ENCODE measurements around the gene RIPOR2. TPM values are rescaled to one million over a fixed set of nuclear protein-coding genes. Genes with fewer than 3 reads are reported as not detected.

Gene RIPOR2
- total RNA-seq, 1 experiment from 2014 or later = 0.47 TPM

GRCh38 chr6:24967211-24967610 lies 31.5 kb upstream of the RIPOR2 start:
- Mint-ChIP-seq H3K36me3 (ENCODE audit: insufficient read depth, unreplicated experiment) (no peaks in the 10 kb centered on the region), H3K9me3 (ENCODE audit: low read depth, unreplicated experiment) (no peaks in the 10 kb centered on the region), H3K4me1 (ENCODE audit: low read depth, unreplicated experiment) (no peaks in the 10 kb centered on the region), H3K4me3 (ENCODE audit: low read depth, unreplicated experiment) (no peak overlapping the region), H3K27me3 (ENCODE audit: unreplicated experiment) (no peaks in the 10 kb centered on the region), H3K27ac (ENCODE audit: unreplicated experiment) (no peak overlapping the region)
- no TSS peak for BruUV-seq (replicated peaks)
- no peak for TF ChIP-seq CTCF (IDR thresholded peaks at IDR 0.05; ENCODE audit: unreplicated experiment)
- CTCF ChIA-PET = interaction anchor here (0.6 to 0.9 kb wide), 2 partner anchors 25 to 30 kb away, joined by 3 to 4 read pairs; no protein-coding TSS in a partner anchor
- DNase-seq = no peak
- intact Hi-C loops (cut with micrococcal nuclease; ENCODE audit: unreplicated experiment) = no loop called here

- DNase-seq = no peak
- Mint-ChIP-seq H3K9me3 (ENCODE audit: low read depth, unreplicated experiment) (no peaks in the 10 kb centered on the region), H3K27ac (ENCODE audit: unreplicated experiment) (no peak overlapping the region), H3K4me1 (ENCODE audit: low read depth, unreplicated experiment) (no peaks in the 10 kb centered on the region), H3K4me3 (ENCODE audit: low read depth, unreplicated experiment) (no peak overlapping the region), H3K27me3 (ENCODE audit: unreplicated experiment) (no peaks in the 10 kb centered on the region), H3K36me3 (ENCODE audit: insufficient read depth, unreplicated experiment) (no peaks in the 10 kb centered on the region)
- intact Hi-C loops (cut with micrococcal nuclease; ENCODE audit: unreplicated experiment) = no loop called here
- no TSS peak for BruUV-seq (replicated peaks)
- TF ChIP-seq CTCF (IDR thresholded peaks at IDR 0.05; ENCODE audit: unreplicated experiment) = no peak
- CTCF ChIA-PET = interaction anchor here (0.6 to 0.9 kb wide), 2 partner anchors 26 to 32 kb away, joined by 3 to 12 read pairs; no protein-coding TSS in a partner anchor
Observed at GRCh38 chr6:24966381-24966780, 30.6 kb upstream of the RIPOR2 start.

DNA sequence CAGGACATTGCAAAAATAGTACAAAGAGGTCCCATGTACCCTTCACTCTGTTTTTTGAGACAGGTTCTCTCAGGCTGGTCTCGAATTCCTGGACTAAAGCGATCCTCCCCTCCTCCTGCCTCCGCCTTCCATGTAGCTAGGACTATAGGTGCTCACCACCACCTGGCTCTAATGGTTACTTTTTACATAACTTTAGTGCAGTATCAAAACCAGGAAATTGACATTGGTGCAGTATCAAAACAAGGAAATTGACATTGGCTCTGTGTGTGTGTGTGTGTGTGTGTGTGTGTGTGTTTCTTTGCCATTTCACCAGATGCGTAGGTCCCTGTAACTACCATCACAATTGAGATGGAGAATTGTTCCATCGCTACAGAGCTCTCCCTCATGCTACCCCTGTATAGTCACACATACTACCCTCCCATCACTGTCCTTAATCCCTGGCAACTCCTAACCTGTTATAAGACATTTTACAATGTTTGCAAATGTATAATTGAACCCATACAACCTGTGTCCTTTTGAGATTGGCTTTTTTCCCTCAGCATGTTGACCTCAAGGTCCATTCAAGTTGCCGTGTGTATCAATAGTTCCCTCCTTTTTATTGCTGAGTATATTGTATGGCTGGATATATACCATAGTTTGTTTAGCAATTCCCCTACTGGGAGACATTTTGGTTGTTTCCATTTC lies 28.3 kb upstream of the RIPOR2 start:
- TF ChIP-seq CTCF (IDR thresholded peaks at IDR 0.05; ENCODE audit: unreplicated experiment) = no peak
- Mint-ChIP-seq H3K27me3 (ENCODE audit: unreplicated experiment) (no peaks in the 10 kb centered on the region), H3K4me1 (ENCODE audit: low read depth, unreplicated experiment) (no peaks in the 10 kb centered on the region), H3K4me3 (ENCODE audit: low read depth, unreplicated experiment) (no peak overlapping the region), H3K36me3 (ENCODE audit: insufficient read depth, unreplicated experiment) (no peaks in the 10 kb centered on the region), H3K27ac (ENCODE audit: unreplicated experiment) (no peak overlapping the region), H3K9me3 (ENCODE audit: low read depth, unreplicated experiment) (peaks cover 6% of the 10 kb centered on the region)
- CTCF ChIA-PET = no interaction called here
- no TSS peak for BruUV-seq (replicated peaks)
- intact Hi-C loops (cut with micrococcal nuclease; ENCODE audit: unreplicated experiment) = no loop called here
- DNase-seq = no peak

DNA sequence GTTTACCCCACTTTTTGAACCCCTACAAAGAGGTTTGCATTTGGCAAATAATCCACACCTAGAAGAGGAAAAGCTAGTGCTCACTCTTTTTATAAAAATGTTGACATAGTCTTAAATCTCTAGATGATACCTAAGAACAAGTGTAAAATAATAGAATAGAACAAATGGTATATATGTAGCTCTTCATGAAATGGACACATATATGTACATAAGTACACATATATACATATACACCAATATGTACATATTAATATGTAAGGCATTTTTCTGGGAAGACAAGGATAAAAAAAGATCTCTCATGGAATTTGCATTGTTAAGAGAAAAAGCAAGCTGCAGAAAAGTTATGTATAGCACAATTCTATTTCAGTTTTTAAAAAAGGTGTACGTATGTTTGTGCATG lies 27.6 kb upstream of the RIPOR2 start:
- CTCF ChIA-PET = no interaction called here

More for the DNA sequence above, 27.6 kb upstream of the RIPOR2 start:
- no peak for TF ChIP-seq CTCF (IDR thresholded peaks at IDR 0.05; ENCODE audit: unreplicated experiment)
- Mint-ChIP-seq H3K9me3 (ENCODE audit: low read depth, unreplicated experiment) (peaks cover 6% of the 10 kb centered on the region), H3K36me3 (ENCODE audit: insufficient read depth, unreplicated experiment) (no peaks in the 10 kb centered on the region), H3K4me1 (ENCODE audit: low read depth, unreplicated experiment) (no peaks in the 10 kb centered on the region), H3K4me3 (ENCODE audit: low read depth, unreplicated experiment) (no peak overlapping the region), H3K27ac (ENCODE audit: unreplicated experiment) (no peak overlapping the region), H3K27me3 (ENCODE audit: unreplicated experiment) (no peaks in the 10 kb centered on the region)
- no peak for DNase-seq
- intact Hi-C loops (cut with micrococcal nuclease; ENCODE audit: unreplicated experiment) = no loop called here
- no TSS peak for BruUV-seq (replicated peaks)
